Dendritic cell treated with granulocyte-macrophage colony-stimulating factor and Interleukin-4, amounts not matched to agents 40 ng/mL and 50 ng/mL, for 4 days (primary cell): Measurements from ENCODE around the gene TMEM271.

Source experiments
- H3K27ac Mint-ChIP-seq: one replicate; pipeline ENCODE4 v1.8.0; 2022; ENCODE audit warnings: mild to moderate bottlenecking, mixed read lengths
- H3K27me3 Mint-ChIP-seq: one replicate; pipeline ENCODE4 v1.8.0; 2022; ENCODE audit warnings: mild to moderate bottlenecking, mixed read lengths
- H3K36me3 Mint-ChIP-seq: one replicate; pipeline ENCODE4 v1.8.0; 2022; ENCODE audit warnings: low read depth, mixed read lengths
- H3K4me1 Mint-ChIP-seq: one replicate; pipeline ENCODE4 v1.8.0; 2022; ENCODE audit warnings: low read depth, mixed read lengths
- H3K4me3 Mint-ChIP-seq: one replicate; pipeline ENCODE4 v1.8.0; 2022; ENCODE audit warnings: mild to moderate bottlenecking, moderate library complexity, mixed read lengths
- H3K9me3 Mint-ChIP-seq: one replicate; pipeline ENCODE4 v1.8.0; 2022; ENCODE audit warnings: mixed read lengths
- intact Hi-C: fragments of 100-400 bp; cut with micrococcal nuclease; formaldehyde crosslinking; loops from one replicate; pipeline ENCODE4 v1.15.0; 2022

TMEM271 gene

GRCh38 chr4:616911-617643 lies 41.0 kb upstream of the TMEM271 start:
- H3K27ac Mint-ChIP-seq, result no peak overlapping the region
- H3K36me3 Mint-ChIP-seq, result no peaks in the 10 kb centered on the region
- no peaks in the 10 kb centered on the region for H3K4me1 Mint-ChIP-seq
- H3K27me3 Mint-ChIP-seq, result peaks cover 6% of the 10 kb centered on the region
- H3K4me3 Mint-ChIP-seq, result no peak overlapping the region
- no peaks in the 10 kb centered on the region for H3K9me3 Mint-ChIP-seq
- intact Hi-C loops, result no loop called here

- Mint-ChIP-seq H3K9me3 (no peaks in the 10 kb centered on the region), H3K36me3 (no peaks in the 10 kb centered on the region), H3K4me3 (no peak overlapping the region), H3K27me3 (peaks cover 6% of the 10 kb centered on the region), H3K27ac (no peak overlapping the region), H3K4me1 (no peaks in the 10 kb centered on the region)
- intact Hi-C loops, result no loop called here
Observed at GRCh38 chr4:616091-616490, 40.0 kb upstream of the TMEM271 start.

- Mint-ChIP-seq H3K27me3 (peaks cover 11% of the 10 kb centered on the region), H3K4me3 (no peak overlapping the region), H3K9me3 (peaks cover 9% of the 10 kb centered on the region), H3K4me1 (no peaks in the 10 kb centered on the region), H3K36me3 (no peaks in the 10 kb centered on the region), H3K27ac (no peak overlapping the region)
- intact Hi-C loops, result no loop called here
Observed at GRCh38 chr4:613126-613525, 37.0 kb upstream of the TMEM271 start.

- Mint-ChIP-seq H3K9me3 (peaks cover 9% of the 10 kb centered on the region), H3K36me3 (no peaks in the 10 kb centered on the region), H3K4me1 (no peaks in the 10 kb centered on the region), H3K27ac (no peak overlapping the region), H3K4me3 (no peak overlapping the region), H3K27me3 (peaks cover 11% of the 10 kb centered on the region)
- intact Hi-C loops, result no loop called here
Observed at GRCh38 chr4:612749-613125, 36.6 kb upstream of the TMEM271 start.

- H3K4me3 Mint-ChIP-seq, result no peak overlapping the region
- no peaks in the 10 kb centered on the region for H3K36me3 Mint-ChIP-seq
- no peak overlapping the region for H3K27ac Mint-ChIP-seq
- peaks cover 9% of the 10 kb centered on the region for H3K9me3 Mint-ChIP-seq
- H3K27me3 Mint-ChIP-seq, result peaks cover 11% of the 10 kb centered on the region
- H3K4me1 Mint-ChIP-seq, result no peaks in the 10 kb centered on the region
- intact Hi-C loops, result no loop called here
Observed at GRCh38 chr4:612052-612748, 36.1 kb upstream of the TMEM271 start.

GRCh38 chr4:610411-611261 lies 34.5 kb upstream of the TMEM271 start:
- peaks cover 9% of the 10 kb centered on the region for H3K9me3 Mint-ChIP-seq
- H3K27me3 Mint-ChIP-seq, result peaks cover 8% of the 10 kb centered on the region

GRCh38 chr4:609400-610050 lies 33.4 kb upstream of the TMEM271 start:
- no peak overlapping the region for H3K27ac Mint-ChIP-seq
- peaks cover 5% of the 10 kb centered on the region for H3K27me3 Mint-ChIP-seq
- H3K4me1 Mint-ChIP-seq, result no peaks in the 10 kb centered on the region
- H3K36me3 Mint-ChIP-seq, result no peaks in the 10 kb centered on the region
- intact Hi-C loops, result no loop called here
- H3K9me3 Mint-ChIP-seq, result peaks cover 9% of the 10 kb centered on the region
- H3K4me3 Mint-ChIP-seq, result no peak overlapping the region

More at GRCh38 chr4:610411-611261, 34.5 kb upstream of the TMEM271 start:
- no peaks in the 10 kb centered on the region for H3K36me3 Mint-ChIP-seq
- H3K4me3 Mint-ChIP-seq, result no peak overlapping the region
- H3K4me1 Mint-ChIP-seq, result no peaks in the 10 kb centered on the region
- no peak overlapping the region for H3K27ac Mint-ChIP-seq
- intact Hi-C loops, result no loop called here

- Mint-ChIP-seq H3K27ac (no peak overlapping the region), H3K4me1 (no peaks in the 10 kb centered on the region), H3K9me3 (peaks cover 9% of the 10 kb centered on the region), H3K36me3 (no peaks in the 10 kb centered on the region), H3K27me3 (peaks cover 5% of the 10 kb centered on the region), H3K4me3 (no peak overlapping the region)
- intact Hi-C loops, result no loop called here
Observed at GRCh38 chr4:608236-608635, 32.1 kb upstream of the TMEM271 start.

- peaks cover 9% of the 10 kb centered on the region for H3K9me3 Mint-ChIP-seq
- H3K4me1 Mint-ChIP-seq, result no peaks in the 10 kb centered on the region
- peaks cover 10% of the 10 kb centered on the region for H3K27me3 Mint-ChIP-seq
- no peak overlapping the region for H3K27ac Mint-ChIP-seq
- intact Hi-C loops, result no loop called here
- H3K36me3 Mint-ChIP-seq, result no peaks in the 10 kb centered on the region
- no peak overlapping the region for H3K4me3 Mint-ChIP-seq
Observed at GRCh38 chr4:605702-606425, 29.8 kb upstream of the TMEM271 start.

- Mint-ChIP-seq H3K36me3 (no peaks in the 10 kb centered on the region), H3K9me3 (peaks cover 1% of the 10 kb centered on the region), H3K4me3 (no peak overlapping the region), H3K27ac (no peak overlapping the region), H3K27me3 (peaks cover 10% of the 10 kb centered on the region), H3K4me1 (no peaks in the 10 kb centered on the region)
- intact Hi-C loops, result no loop called here
Observed at GRCh38 chr4:604131-604530, 28.0 kb upstream of the TMEM271 start.

GRCh38 chr4:602559-602942 lies 26.5 kb upstream of the TMEM271 start:
- Mint-ChIP-seq H3K9me3 (no peaks in the 10 kb centered on the region), H3K27me3 (peaks cover 18% of the 10 kb centered on the region), H3K4me1 (no peaks in the 10 kb centered on the region), H3K27ac (no peak overlapping the region), H3K4me3 (no peak overlapping the region), H3K36me3 (no peaks in the 10 kb centered on the region)
- intact Hi-C loops, result no loop called here

- Mint-ChIP-seq H3K36me3 (no peaks in the 10 kb centered on the region), H3K9me3 (peaks cover 2% of the 10 kb centered on the region), H3K4me1 (no peaks in the 10 kb centered on the region), H3K27ac (no peak overlapping the region), H3K27me3 (peaks cover 20% of the 10 kb centered on the region), H3K4me3 (no peak overlapping the region)
- intact Hi-C loops, result no loop called here
Observed at GRCh38 chr4:601612-602558, 25.8 kb upstream of the TMEM271 start.
